ENCODE results near the gene AGAP3. TPM values are rescaled to one million over a fixed set of nuclear protein-coding genes. Genes with fewer than 3 reads are reported as not detected.

Gene AGAP3
- total and polyA plus RNA-seq, 2 of the 4 experiments (the other 2 are of a cell fraction) = 35.3 to 93.9 TPM

DNA sequence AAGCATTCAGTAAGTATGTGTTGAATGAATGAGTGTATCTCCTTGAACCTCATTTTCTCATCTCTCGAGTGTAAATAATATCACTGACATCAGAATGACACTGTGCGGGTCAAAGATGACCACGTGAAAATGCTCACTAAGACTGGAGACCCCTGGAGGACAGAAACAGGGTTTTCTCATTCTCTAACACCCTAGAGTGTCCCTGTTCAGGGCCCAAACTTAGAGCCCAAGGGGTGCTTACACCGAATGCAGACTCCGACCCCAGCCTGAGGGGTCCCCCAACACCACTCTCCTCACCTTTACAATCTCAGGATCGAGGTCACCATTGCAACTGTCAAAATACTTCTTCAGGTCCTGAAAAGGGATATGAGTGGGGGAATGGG is 30.0 kb upstream of the AGAP3 start:
- POLR2A ChIA-PET (ENCODE audit: unreplicated experiment) = no interaction called here
- no peak overlapping the region for H2AK9ac ChIP-seq (replicated peaks; ENCODE audit: low read depth, low read length, poor library complexity)
- H2AFZ ChIP-seq (replicated peaks; ENCODE audit: low read length, poor library complexity) = no peak overlapping the region
- H3K9me3 ChIP-seq (ENCODE audit: control insufficient read depth, insufficient read depth, low read length) = no peaks in the 10 kb centered on the region
- WGBS, 2 experiments (ENCODE audit: extremely low coverage in 2 of 2, insufficient read length in 1 of 2) = 80% methylated on average over 1 of the region's 6 CpGs; no CpG with 5 or more reads in 1 of the 2 experiments
- no peak overlapping the region for H2AK5ac ChIP-seq (ENCODE audit: low read depth, low read length)
- H3K23ac ChIP-seq (ENCODE audit: low read depth, low read length) = no peak overlapping the region
- BruUV-seq (replicated peaks) = no TSS peak
- in situ Hi-C loops (cut with MboI; ENCODE audit: low sequenced_read_pairs) (no loop called here), dilution Hi-C loops (cut with HindIII; ENCODE audit: low sequenced_read_pairs, unreplicated experiment) (no loop called here), intact Hi-C loops (cut with micrococcal nuclease) (no loop called here)
- peaks cover 9 to 39% of the 10 kb centered on the region in 2 experiments for H3K79me1 ChIP-seq (ENCODE audit: low read depth in 1 of 2, low read length in 2 of 2)
- peaks cover 7% of the 10 kb centered on the region; the same call in 1 of the 2 replicates for H3K9me1 ChIP-seq (ENCODE audit: insufficient read depth, low read length)
- no peaks in the 10 kb centered on the region for H3K27me3 ChIP-seq (ENCODE audit: control insufficient read depth, insufficient read depth, low read length)
- H3K4me3 ChIP-seq (ENCODE audit: insufficient read depth, low read depth, low read length) = no peak overlapping the region
- TF ChIP-seq, protein P1, sequence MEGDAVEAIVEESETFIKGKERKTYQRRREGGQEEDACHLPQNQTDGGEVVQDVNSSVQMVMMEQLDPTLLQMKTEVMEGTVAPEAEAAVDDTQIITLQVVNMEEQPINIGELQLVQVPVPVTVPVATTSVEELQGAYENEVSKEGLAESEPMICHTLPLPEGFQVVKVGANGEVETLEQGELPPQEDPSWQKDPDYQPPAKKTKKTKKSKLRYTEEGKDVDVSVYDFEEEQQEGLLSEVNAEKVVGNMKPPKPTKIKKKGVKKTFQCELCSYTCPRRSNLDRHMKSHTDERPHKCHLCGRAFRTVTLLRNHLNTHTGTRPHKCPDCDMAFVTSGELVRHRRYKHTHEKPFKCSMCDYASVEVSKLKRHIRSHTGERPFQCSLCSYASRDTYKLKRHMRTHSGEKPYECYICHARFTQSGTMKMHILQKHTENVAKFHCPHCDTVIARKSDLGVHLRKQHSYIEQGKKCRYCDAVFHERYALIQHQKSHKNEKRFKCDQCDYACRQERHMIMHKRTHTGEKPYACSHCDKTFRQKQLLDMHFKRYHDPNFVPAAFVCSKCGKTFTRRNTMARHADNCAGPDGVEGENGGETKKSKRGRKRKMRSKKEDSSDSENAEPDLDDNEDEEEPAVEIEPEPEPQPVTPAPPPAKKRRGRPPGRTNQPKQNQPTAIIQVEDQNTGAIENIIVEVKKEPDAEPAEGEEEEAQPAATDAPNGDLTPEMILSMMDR (conservative IDR thresholded peaks at IDR 0.05; ENCODE audit: low read depth, low read length) = 0 out of 2 replicates have a peak, but pooled peaks have one; percentile 5
- no peak for TF ChIP-seq CEBPB (IDR thresholded peaks at IDR 0.05; ENCODE audit: low read depth, low read length)
- H3K4me1 ChIP-seq (ENCODE audit: control insufficient read depth, insufficient read depth, low read length) = peaks cover 25% of the 10 kb centered on the region
- H3K14ac ChIP-seq (replicated peaks; ENCODE audit: low read depth, low read length) = no peak overlapping the region
- H3K9ac ChIP-seq (ENCODE audit: low read depth, low read length) = no peak overlapping the region
- no peak for DNase-seq
- H3K4ac ChIP-seq (ENCODE audit: low read depth, low read length) = no peak overlapping the region
- H3K4me2 ChIP-seq (ENCODE audit: low read depth, low read length) = no peak overlapping the region
- no peak overlapping the region for H4K5ac ChIP-seq (ENCODE audit: low read depth, low read length)
- no peak overlapping the region for H4K8ac ChIP-seq (ENCODE audit: low read depth in 2 of 2, low read length in 2 of 2)
- no peak overlapping the region for H2BK15ac ChIP-seq (ENCODE audit: low read depth, low read length)
- no peak for ATAC-seq (ENCODE audit: low read depth)
- no peak overlapping the region for H3K18ac ChIP-seq (ENCODE audit: low read depth, low read length)
- H3K56ac ChIP-seq (ENCODE audit: extremely low read depth, insufficient read depth, low read length) = no peak overlapping the region
- H3K36me3 ChIP-seq (ENCODE audit: control insufficient read depth, insufficient read depth, low read length) = no peaks in the 10 kb centered on the region
- no peak overlapping the region for H4K91ac ChIP-seq (ENCODE audit: insufficient read depth, low read depth, low read length)
- no peak overlapping the region for H3K27ac ChIP-seq (ENCODE audit: insufficient read depth, low read length)
- CTCF ChIA-PET = no interaction called here
- no peak overlapping the region for H2BK5ac ChIP-seq (ENCODE audit: low read depth, low read length, poor library complexity, severe bottlenecking)
- H4K20me1 ChIP-seq (ENCODE audit: insufficient read depth, low read length) = peaks cover 6% of the 10 kb centered on the region; the same call in 1 of the 2 replicates
- H2BK20ac ChIP-seq (ENCODE audit: low read depth, low read length) = no peak overlapping the region
- H2BK120ac ChIP-seq (ENCODE audit: low read depth, low read length) = no peak overlapping the region
